Fibroblast of skin of left quadriceps (primary cell): ENCODE measurements around the gene CNTNAP3.
"Not testable (repeated sequence)": the region's sequence is repeated elsewhere in the genome, so short reads cannot be mapped to it uniquely, and the experiment has no call there.

Experiments used
- DNase-seq, 2 experiments: peaks; one replicate each; pipeline ENCODE4 v3.0.0-alpha.2; 2013; ENCODE audit warnings: low read depth in 2 of 2

Gene CNTNAP3

GRCh38 chr9:39287980-39288379 lies at the start of gene CNTNAP3:
Gene CNTNAP3, minus strand, starts transcription at chr9:39288167. Its CDS starts 103 bp downstream, at chr9:39288064.
- DNase-seq: not testable (repeated sequence)

DNA sequence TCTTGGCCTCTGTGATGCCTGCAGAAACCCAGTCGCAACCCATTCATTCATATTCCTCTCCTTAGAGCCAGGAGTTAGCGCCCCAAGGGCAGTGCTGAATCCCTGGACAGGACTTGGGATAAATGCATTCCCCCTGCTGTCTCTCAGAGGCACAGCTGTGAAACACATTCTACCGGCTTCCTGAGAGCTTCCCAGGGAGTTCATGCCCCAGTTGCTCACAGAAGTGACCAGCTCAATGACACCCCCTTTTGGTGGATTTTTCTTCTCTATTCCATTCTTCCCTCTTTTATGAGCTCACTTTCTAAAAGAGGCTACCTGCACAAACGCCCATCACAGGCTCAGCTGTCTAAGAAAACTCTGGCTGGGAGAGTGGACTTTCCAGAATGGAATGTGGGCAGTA lies 8.0 kb downstream of the CNTNAP3 start:
- not testable (repeated sequence) for DNase-seq

- not testable (repeated sequence) for DNase-seq
Observed at GRCh38 chr9:39242513-39242912, 45.5 kb downstream of the CNTNAP3 start.

DNA sequence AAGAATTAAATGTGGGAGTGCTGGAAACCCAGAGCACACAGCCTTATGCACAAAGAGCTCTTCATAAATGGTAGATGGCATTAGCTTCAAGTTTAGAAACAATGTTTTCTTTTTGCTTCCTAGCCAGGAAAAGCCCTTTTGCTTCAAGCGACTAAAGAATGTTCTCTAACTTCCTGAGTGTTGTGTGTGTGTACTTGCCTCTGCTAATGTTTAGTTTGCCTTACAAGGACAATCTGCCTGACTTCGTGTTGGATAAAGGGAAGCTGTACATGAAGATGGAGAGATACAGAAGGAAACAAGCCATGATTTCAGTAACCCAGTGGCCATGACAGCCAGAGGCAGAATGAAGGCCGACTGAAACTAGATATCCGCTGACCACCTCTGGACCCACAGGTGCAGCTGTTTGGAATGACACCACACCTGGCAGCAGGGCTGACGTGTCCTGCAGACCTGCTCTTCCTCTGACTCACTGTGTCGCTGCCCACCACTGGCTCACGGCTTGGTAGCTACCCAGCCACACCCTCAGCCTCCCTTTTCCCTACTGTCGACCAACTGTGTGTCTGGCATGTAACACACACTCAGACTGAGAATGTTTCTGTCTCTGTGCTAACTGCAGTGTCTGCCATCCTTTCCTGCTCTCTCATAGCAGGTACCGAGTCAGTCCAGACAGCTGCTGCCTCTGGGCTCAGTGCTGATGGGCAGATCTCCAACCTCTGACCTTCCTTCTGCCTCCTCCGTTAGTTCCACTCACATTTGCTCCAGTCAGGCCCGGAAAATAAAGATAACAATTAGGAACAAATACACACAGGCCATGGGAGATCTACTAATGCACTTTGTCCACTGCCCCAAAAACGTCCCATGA lies 55.6 kb downstream of the CNTNAP3 start:
- not testable (repeated sequence) for DNase-seq

- DNase-seq: not testable (repeated sequence)
Observed at GRCh38 chr9:39215976-39216375, 72.0 kb downstream of the CNTNAP3 start.

DNA sequence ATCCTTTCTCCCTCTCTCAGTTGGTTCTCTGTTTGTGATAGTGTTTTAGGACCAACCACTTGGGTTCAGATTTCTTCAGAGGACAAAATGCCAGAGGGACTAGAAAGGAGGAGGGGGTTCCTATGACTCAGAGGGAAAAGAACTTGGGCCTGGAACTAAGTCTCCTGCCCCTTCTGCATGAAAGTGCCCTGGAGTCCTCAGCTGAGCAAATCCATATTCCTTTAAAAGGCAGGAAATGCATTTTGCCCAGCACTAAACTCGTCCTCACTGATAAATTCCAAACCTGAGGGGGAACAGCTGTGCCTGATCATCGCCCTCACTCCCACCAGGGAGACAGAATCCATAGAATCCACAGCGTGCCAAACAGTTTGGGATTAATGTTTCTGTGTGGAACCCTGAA lies 78.2 kb downstream of the CNTNAP3 start:
- DNase-seq: not testable (repeated sequence)

GRCh38 chr9:39206643-39207042 lies 81.3 kb downstream of the CNTNAP3 start:
- not testable (repeated sequence) for DNase-seq

DNA sequence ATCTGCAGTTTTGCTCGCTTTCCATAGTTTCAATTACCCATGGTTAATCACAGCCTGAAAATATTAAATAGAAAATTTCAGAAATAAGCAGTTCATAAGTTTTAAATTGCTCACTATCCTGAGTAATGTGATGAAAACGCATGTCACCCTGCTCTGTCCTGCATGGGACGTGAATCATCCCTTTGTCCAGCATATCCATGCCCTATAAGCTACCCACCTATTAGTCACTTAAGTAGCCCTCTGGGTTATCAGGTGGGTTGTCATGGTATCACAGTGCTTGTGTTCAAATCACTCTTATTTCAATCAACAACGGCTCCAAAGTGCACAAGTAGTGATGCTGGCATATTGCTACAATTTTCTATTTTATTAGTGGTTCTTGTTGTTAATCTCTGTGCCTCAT lies 82.1 kb downstream of the CNTNAP3 start:
- not testable (repeated sequence) for DNase-seq

GRCh38 chr9:39200412-39200811 lies 87.6 kb downstream of the CNTNAP3 start:
- DNase-seq: not testable (repeated sequence)

DNA sequence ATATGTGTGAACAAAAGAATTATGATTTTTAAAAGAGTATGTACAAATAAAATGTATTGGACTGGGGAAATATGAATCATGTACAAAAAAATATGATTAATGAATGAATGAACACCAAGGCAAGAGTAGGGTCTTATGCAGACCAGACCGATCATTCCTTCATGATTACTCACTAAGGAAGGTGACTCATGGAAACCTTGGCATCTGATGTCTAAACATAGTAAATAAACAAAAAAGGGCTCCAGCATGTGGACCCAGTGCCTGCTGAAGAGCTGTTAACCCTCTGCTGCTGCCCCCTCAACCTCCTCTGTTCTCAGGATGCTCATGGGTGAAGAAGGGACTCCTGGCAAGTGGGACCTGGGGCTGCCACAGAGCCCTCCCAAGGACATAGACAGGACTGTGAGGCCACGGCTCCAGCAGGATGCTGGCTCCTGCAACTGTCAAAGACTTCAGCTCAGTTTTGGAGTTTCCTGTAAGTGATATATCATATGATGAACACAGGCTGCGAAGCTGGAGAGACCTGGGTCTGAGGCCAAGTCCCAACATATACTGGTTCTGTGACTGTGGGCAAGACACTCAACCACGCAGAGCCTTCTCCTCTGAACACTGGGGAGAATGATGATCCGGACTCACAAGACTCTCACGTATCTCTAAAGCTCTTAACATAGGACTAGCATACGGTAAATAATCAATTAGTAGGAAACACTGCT lies 89.8 kb downstream of the CNTNAP3 start:
- not testable (repeated sequence) for DNase-seq

- not testable (repeated sequence) for DNase-seq
Observed at GRCh38 chr9:39171370-39171769, 116.6 kb downstream of the CNTNAP3 start.

DNA sequence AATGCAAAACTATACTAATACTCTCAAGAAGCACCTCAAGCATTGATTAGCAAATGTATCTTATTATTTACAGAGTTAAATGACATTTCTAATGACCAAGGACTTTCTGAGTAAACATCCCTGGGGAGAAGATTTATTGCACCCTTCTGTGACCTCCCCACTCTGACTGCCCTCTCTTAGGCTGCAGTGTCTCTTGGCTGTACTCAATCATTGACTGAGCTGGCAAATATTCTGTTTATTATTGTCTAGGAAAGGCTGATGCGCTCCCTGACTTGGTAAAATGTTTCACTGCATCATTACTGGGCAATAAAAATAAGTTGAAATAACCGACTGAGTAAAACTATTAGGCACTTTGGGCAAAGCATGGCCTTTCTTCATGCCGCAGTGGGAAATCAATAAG lies 130.3 kb downstream of the CNTNAP3 start:
- DNase-seq: not testable (repeated sequence)

GRCh38 chr9:39132826-39133552 lies 155.0 kb downstream of the CNTNAP3 start:
- DNase-seq: not testable (repeated sequence)

GRCh38 chr9:39121401-39121800 lies 166.6 kb downstream of the CNTNAP3 start:
- not testable (repeated sequence) for DNase-seq

DNA sequence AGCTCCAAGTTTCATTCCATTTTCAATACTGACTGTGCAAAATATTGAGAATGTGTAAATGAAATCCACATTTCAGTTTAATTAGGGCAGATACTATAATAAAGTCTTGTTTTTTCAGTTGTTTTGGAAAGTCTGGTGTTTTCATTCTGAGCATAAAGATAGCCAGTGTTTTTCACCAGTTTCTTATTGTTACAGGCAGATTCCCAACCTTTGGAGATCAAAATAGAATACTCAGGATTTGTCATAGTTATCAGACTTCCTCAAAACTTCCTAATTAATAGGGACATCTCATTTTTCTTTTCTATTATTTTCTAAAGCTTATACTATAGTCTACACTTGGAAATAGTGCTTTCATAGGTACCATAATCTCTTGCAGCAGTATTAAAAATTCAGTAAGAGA lies 176.2 kb downstream of the CNTNAP3 start:
- not testable (repeated sequence) for DNase-seq

- DNase-seq: no peak
Observed at GRCh38 chr9:39108145-39108544, 179.8 kb downstream of the CNTNAP3 start.

DNA sequence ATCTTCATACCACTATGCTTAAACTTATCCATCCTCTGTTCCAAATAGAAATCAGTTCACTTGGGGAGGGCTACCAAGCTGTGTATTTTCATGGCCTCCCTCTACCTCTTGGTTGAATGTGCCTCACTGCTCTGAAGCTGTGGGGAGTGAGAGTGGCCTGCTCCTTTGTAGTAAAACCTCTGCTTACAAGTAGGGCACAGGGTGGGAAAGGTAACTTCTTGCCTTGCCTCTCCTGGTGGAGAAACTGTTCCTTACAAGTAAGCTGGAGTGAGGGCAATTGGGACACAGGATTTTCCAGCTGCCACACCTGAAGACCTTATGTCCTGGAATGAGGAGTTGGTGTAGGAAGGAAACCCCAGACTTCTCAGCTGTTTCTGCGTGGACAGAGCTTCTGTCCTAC lies 190.8 kb downstream of the CNTNAP3 start:
- DNase-seq: not testable (repeated sequence)

- not testable (repeated sequence) for DNase-seq
Observed at GRCh38 chr9:39085311-39085710, 202.7 kb downstream of the CNTNAP3 start.

DNA sequence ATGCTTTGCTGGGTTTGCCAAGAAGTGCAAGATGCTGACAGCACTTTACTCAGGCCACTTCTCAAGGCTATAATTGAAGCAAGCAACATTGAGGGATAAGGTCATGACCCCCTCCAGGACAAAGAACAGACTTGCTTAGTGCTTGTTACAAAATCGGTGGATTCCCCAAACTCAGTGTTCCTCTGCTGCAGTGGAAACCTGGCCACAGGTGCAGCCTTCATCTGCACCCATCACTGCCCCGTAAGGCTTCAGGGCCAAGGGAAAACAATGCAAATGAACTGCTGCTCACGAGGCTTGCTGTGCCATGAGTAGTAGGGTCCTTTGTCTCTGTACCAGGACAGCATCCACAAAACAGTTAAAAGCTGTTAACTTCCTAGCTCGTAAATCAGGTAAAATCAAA lies 205.4 kb downstream of the CNTNAP3 start:
- DNase-seq: not testable (repeated sequence)

- not testable (repeated sequence) for DNase-seq
Observed at GRCh38 chr9:39080081-39080480, 207.9 kb downstream of the CNTNAP3 start.

- DNase-seq: not testable (repeated sequence)
Observed at GRCh38 chr9:39078621-39079256, 209.2 kb downstream of the CNTNAP3 start.
